Activated CD8-positive, alpha-beta memory T cell treated with anti-CD3 and anti-CD28 coated beads for 1 hour (primary cell): ENCODE data around the gene ST6GALNAC6.
A peak's percentile ranks its signal among the peaks of the same experiment; 100 is the strongest.
"Not testable (repeated sequence)": the region's sequence is repeated elsewhere in the genome, so short reads cannot be mapped to it uniquely, and the experiment has no call there.

Experiments
- DNase-seq, 2 donors: peaks; one replicate each; pipeline ENCODE4 v3.0.0-alpha.2; 2020; ENCODE audit warnings: low read depth in 1 of 2; ENCODE audit errors: extremely low read depth in 1 of 2

Gene ST6GALNAC6

GRCh38 chr9:127876026-127876763, 23.2 kb downstream of the ST6GALNAC6 start:
- no peak for DNase-seq

GRCh38 chr9:127875306-127875966, 24.0 kb downstream of the ST6GALNAC6 start:
- no peak for DNase-seq

GRCh38 chr9:127874301-127875221, 24.8 kb downstream of the ST6GALNAC6 start:
- no peak for DNase-seq

- DNase-seq, result no peak
Measured at GRCh38 chr9:127873886-127874285, 25.5 kb downstream of the ST6GALNAC6 start.

GRCh38 chr9:127873223-127873691, 26.1 kb downstream of the ST6GALNAC6 start:
- DNase-seq, result no peak

- no peak for DNase-seq
Measured at GRCh38 chr9:127872369-127873222, 26.8 kb downstream of the ST6GALNAC6 start.

GRCh38 chr9:127871531-127871930, 27.9 kb downstream of the ST6GALNAC6 start:
- no peak for DNase-seq

- no peak for DNase-seq
Measured at GRCh38 chr9:127870887-127871286, 28.5 kb downstream of the ST6GALNAC6 start.

GRCh38 chr9:127870153-127870491, 29.3 kb downstream of the ST6GALNAC6 start:
- not testable (repeated sequence) for DNase-seq

GRCh38 chr9:127869310-127870152, 29.9 kb downstream of the ST6GALNAC6 start:
- peak; percentile 52 to 68 for DNase-seq

- no peak for DNase-seq
Measured at GRCh38 chr9:127868278-127868902, 31.0 kb downstream of the ST6GALNAC6 start.

- DNase-seq, result no peak
Measured at GRCh38 chr9:127867356-127868277, 31.8 kb downstream of the ST6GALNAC6 start.

GRCh38 chr9:127866535-127866934, 32.9 kb downstream of the ST6GALNAC6 start:
- no peak for DNase-seq

- DNase-seq, result no peak
Measured at GRCh38 chr9:127865645-127866464, 33.5 kb downstream of the ST6GALNAC6 start.

- no peak for DNase-seq
Measured at GRCh38 chr9:127863191-127863621, 36.2 kb downstream of the ST6GALNAC6 start.

GRCh38 chr9:127862075-127863011, 37.1 kb downstream of the ST6GALNAC6 start:
- DNase-seq, result peak in 1 of 2 donors; percentile 35
